ENCODE data around the gene HOXD10.

GRCh38 chr2:176122683-176123410 is 6.3 kb downstream of the HOXD10 start, which contains the start of gene HOXD9:
- TF ChIP-seq POLR2A (IDR thresholded peaks at IDR 0.05; ENCODE audit: low read depth, low read length) (no peak), TAF1 (IDR thresholded peaks at IDR 0.05; ENCODE audit: borderline replicate concordance, low read depth, low read length) (no peak)

All from GM12892 (cell line).